Stimulated activated CD4-positive, alpha-beta T cell treated with anti-CD3 and anti-CD28 coated beads, Interleukin-1b, Interleukin-23, amount 100 ng/mL, for 48 hours (primary cell): ENCODE results near the gene BMX.

Experiments
- DNase-seq: peaks from one replicate; pipeline ENCODE4 v3.0.0-alpha.2; 2020

The BMX gene

GRCh38 chrX:15500497-15500966 lies at the start of gene BMX:
Gene BMX, plus strand, starts transcription at chrX:15500807. Its CDS starts 7,547 bp downstream, at chrX:15508354.
- DNase-seq = no peak

DNA sequence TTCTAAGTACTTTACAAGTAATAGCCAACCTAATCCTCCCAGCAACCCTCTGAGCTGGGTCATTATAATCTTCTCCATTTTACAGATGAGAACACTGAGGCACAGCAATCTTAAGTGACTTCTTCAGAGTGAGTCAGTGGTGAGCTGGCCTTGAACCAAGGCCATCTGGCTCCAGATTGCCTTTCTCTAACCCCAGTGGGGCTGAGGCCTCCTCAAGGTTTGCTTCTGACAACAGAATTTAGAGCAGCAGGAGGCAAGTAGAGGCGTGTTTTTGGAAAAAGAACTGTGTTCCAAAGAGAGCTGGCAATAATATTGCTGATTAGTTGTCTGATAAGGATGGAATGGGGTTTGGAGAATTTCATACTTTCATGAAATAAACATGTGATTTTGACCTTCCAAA lies 48.7 kb upstream of the BMX start:
- DNase-seq = no peak

DNA sequence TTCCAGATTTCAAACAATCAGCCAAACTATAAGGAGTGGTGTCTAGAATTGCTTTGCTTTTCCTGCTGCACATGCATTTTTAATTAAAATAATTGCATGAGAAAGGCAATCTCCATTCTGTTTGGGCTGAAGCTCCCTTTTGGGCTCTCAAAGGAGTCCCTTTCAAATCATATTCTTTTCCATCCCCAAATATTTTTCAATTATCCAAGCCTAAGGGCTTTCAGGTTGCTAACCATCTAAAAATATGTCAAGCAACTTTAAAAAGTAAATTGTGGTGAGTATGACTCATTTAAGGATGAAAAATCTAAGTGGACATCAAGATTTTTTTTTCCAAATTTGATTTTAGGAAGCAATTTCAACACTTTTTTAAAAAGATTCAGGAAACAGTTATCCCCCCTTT lies 35.9 kb upstream of the BMX start:
- no peak for DNase-seq

DNA sequence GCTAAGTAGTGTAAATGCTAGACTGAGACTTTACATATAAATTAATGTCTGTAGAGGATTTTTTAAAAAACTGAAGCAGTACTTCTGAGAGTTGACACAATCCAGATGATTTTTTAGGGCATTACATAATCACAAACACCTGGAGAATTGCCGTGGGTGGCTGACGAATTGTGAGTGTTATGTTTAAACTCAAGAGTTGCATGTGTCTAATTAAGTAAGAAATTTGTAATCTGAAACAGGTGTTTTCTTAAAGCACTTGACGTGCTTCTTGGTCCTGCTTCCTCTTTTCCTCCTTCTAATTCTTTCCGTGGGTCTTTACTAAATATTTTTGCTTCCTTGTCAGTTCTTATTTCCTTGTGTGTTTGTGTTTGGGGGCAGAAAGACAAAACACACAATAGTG lies 35.3 kb upstream of the BMX start:
- DNase-seq = no peak

GRCh38 chrX:15465896-15466651 lies 34.5 kb upstream of the BMX start:
- DNase-seq = no peak

DNA sequence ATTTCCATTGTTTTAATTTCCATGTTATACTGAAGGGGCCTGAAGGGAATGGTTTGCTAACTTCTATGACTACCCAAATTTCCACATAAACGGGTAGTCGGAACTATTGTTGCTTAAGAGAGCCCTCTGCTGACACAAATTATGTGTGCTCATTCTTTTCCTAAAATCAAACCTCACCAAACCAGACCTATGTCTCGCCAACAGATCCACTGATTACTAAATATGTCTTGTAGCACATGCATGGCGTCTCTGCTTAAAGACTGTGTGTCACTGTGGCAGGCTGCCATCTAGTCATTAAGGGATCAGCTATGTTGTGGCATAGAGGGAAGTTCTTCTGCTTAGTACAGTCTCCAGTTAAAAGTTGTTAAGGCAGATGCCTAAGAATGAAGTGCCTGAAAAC lies 32.6 kb upstream of the BMX start:
- DNase-seq = no peak

- DNase-seq = no peak
Measured at GRCh38 chrX:15469613-15470012, 31.0 kb upstream of the BMX start.

- peak; percentile 55 for DNase-seq
Measured at GRCh38 chrX:15471028-15471427, 29.6 kb upstream of the BMX start.

DNA sequence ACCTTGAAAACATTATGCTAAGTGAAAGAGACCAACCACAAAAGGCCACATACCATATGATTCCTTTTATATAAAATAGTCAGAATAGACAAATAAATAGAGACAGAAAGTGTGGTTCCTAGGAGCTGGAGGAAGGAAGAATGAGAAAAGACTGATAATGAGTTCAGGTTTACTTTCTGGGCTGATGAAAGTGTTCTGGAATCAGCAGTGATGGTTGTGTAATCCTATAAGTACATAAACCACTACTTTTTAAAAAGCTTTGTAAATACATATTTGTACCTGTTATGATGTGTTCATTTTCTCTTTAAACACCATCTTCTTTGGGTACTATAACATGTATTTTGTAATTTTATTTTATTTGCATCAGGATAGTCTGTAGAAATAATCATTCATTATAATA lies 28.1 kb upstream of the BMX start:
- no peak for DNase-seq

DNA sequence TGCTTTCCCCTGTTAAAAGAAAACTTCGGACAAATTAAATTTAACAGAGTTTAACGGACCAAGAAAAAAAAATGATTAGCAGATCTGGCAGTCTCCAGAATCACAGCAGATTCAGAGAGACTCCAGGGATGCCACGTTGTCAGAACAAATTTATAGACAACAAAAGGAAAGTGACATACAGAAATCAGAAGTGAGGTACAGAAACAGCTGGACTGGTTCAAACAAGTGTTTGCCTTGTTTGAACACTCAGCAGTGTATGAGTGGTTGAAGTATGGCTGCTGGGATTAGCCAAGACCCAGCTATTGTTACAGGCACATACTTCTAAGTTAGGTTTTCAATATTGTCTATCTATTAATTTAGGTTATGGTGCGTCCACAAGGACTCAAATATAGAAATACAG lies 26.6 kb upstream of the BMX start:
- DNase-seq = no peak

GRCh38 chrX:15475021-15475420 lies 25.6 kb upstream of the BMX start:
- no peak for DNase-seq

GRCh38 chrX:15475486-15475885 lies 25.1 kb upstream of the BMX start:
- no peak for DNase-seq

DNA sequence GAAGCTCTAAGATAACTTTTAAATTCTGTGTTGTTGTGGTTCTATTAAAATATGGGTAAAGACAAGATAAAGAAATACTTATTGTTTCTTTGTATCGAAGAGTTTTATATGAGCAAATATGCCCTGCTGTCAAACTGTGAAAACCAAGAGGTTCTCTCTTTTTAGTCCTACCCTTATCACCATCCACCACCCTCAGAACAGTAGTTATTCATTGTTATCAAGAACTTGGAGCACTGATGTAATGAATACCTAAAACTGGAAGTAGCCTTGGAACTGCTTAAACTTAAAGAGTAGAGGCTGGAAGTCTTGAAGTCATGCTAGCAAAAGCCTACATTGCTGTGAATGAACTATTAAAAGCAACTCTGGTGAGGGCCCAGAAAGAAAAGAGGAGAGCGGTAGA lies 16.7 kb upstream of the BMX start:
- DNase-seq = no peak

DNA sequence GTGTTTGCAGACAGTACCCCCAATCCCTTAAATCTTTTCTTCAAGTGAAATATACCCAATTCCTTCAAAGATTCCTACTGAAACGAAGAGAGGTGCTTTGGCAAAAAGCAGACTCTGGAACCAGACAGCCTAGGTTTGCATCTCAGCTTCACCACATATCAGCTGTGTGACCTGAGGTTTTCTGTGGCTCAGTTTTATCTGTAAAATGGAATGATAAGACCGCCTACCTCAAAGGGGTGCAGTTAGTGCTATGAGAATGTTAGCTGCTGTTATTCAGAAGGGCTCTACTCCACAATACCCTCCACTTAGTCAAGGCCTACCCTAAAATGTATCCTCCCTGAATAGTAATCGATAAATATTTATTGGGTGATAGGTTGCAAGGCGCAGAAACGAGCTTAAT lies 8.1 kb upstream of the BMX start:
- no peak for DNase-seq

DNA sequence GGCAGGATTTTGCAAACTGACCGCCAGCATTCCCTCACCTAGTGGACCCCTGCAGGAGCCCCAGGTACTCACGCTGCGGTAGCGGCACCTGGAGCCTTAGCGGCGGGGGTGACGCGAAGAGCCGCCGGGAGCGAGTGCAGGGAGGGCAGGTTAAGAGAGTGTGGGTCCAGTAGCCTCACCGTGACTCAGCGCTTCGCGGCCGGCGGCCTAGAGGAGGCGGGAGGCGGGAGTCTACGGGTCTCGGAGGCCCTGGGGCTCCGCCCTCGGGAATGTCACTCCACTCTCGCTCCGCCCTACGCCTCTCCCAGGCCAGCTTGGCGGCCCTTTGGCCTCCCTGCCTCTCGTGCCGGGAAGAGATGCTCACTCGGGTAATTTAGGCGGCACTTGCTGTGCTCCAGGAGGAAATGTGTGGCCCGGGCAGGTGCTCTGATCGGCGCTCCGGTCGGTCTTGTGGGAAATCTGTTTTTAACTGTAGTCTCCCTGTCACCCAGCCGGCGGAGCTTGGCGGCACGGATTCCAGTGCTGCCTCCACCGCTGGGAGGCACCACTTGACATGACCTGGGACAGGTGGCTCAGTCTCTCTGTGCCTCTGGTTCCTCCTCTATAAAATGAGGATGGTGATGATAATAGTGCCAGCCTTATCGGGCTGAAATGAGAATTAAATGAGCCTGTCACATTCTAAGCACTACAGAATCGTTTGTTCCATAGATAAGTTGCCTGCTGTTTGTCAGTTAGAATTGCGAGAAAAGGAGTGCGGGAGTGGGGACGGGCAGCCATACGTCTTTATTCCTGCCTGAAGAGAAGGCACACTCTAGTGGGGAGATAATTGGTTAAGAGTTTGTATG lies 7.3 kb upstream of the BMX start, which contains the start of gene PIR:
Gene PIR (minus strand): TSS at position 216 of the 845 bp plus-strand sequence. CDS start 2,076 bp downstream, outside the sequence.
- peak; percentile 48 for DNase-seq

DNA sequence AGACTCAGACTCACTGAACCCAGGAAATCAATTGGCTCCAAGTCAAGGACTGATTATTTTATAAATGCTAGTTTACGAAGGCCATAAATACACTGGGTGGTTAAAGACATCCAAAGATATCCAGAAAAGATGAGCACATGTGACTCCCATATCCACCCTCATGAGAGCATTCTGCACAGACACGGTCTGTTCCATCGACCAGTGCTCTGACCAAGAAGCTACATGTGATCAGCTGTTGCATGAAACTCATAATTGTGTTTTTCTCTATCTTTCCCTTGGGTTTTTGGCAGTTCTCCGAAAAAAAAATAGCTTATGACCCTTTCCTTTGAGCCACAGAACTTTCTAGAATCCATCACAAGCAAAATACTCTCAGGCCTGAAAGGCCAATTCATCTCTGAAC lies 4.8 kb upstream of the BMX start:
- no peak for DNase-seq

DNA sequence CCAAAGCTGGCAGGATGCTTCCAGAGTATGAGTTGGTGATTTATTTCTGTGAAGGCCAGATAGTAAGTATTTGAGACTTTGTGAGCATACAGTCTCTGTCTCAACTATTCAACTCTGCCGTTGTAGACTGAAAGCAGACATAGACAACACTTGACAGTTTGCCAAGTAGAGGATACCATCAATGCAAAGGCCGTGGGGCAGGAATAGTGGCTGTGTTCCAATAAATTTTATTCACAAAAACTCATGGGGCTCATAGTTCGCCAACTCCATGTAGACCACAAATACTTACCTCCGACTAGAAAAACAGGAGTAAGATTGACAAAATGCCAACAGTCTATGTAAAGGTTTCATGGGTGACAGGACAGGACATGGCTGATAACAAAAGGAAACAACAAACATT lies 3.8 kb upstream of the BMX start:
- DNase-seq = no peak

DNA sequence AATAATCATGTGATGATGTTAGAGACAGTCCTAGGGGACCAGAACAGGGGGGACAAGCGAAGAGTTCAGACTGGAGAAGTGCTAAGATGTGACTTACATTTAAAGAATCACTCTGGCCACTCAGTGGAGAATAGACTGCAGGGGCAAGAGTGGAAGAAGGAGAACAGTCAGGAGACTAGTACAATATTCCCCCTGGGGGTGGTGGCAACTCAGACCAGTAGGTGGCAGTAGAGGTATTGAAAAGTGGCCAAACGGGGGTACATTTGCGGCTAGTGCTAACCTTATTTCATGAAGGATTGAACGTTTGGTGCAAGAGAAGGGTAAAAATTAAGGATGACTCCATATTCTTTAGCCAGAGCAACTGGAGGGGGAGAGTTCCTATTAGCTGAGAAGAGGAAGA lies 2.7 kb upstream of the BMX start:
- peak; percentile 26 for DNase-seq

DNA sequence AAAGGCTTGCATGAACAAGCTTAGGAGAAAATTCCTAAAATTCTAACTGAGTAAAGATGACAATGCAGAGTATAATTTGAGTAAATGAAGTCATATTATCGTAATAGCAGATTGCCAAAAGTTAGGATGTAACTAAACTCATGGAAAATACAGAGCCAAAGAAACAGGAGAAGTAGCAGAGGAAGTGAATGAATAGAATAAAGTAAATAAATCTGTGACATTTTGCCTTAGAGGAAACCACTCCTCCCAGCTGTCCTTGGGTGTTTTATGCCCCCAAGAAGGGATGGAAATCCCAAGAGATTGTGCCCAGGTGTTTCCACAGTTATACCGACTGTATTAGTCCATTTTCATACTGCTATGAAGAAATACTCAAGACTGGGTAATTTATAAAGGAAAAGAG lies 1.9 kb upstream of the BMX start:
- DNase-seq = no peak

GRCh38 chrX:15499976-15500375 lies 631 bp upstream of the BMX start:
- no peak for DNase-seq

DNA sequence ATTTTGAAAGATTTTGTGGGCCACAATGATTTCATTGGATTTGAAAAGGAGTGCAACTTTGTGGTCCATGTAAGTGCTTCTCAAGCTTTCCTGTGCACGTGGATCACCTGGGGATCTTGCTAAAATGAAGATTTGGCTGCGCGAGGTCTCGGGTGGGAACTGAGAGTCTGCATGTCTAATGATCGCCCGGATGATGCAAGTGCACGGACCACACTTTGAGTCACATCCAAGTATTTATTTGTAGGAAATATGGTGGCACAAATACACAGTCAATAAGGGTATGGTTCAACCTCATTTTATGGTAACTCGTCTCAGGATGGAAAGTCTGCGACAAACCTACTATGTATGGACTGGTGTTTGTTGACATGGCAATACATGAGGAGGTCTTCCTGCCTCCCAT lies 899 bp downstream of the BMX start:
- no peak for DNase-seq

GRCh38 chrX:15504661-15505060 lies 4.1 kb downstream of the BMX start:
- no peak for DNase-seq

GRCh38 chrX:15505101-15505500 lies 4.5 kb downstream of the BMX start:
- no peak for DNase-seq

GRCh38 chrX:15507005-15507404 lies 6.4 kb downstream of the BMX start:
- no peak for DNase-seq
